Measurements from ENCODE around the gene VTN.

VTN gene

DNA sequence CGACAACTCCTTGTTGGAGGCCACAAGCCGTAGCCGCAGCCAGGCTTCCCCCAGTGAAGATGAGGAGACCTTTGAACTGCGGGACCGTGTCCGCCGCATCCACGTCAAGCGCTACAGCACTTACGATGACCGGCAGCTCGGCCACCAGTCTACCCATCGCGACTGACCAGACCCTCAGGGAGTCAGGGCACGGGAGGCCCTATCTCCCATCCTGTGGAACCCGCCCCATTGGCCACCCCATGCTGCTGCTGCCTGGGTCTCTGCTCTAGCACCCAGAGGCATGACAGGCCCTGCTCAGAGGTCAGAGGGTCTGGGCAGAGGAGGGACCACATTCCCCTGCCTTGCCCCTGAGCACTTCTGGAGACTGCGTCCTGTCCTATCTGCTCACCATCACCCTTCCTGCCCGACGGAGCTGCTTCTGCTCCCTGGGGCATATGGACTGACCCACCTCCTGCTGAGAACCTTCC lies 25.6 kb downstream of the VTN start:
- ChIA-PET POLR2A (no interaction called here), CTCF (interaction anchor here (0.9 to 2.5 kb wide), 2 partner anchors 8 to 13 kb away, joined by 3 to 8 read pairs; partner anchors contain the start of gene POLDIP2)
- TF ChIP-seq, protein P1, sequence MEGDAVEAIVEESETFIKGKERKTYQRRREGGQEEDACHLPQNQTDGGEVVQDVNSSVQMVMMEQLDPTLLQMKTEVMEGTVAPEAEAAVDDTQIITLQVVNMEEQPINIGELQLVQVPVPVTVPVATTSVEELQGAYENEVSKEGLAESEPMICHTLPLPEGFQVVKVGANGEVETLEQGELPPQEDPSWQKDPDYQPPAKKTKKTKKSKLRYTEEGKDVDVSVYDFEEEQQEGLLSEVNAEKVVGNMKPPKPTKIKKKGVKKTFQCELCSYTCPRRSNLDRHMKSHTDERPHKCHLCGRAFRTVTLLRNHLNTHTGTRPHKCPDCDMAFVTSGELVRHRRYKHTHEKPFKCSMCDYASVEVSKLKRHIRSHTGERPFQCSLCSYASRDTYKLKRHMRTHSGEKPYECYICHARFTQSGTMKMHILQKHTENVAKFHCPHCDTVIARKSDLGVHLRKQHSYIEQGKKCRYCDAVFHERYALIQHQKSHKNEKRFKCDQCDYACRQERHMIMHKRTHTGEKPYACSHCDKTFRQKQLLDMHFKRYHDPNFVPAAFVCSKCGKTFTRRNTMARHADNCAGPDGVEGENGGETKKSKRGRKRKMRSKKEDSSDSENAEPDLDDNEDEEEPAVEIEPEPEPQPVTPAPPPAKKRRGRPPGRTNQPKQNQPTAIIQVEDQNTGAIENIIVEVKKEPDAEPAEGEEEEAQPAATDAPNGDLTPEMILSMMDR (IDR thresholded peaks at IDR 0.05; ENCODE audit: control extremely low read depth, extremely low read depth, low read depth, missing control alignments): no peak
- DNase-seq (ENCODE audit: extremely low spot score): no peak

DNA sequence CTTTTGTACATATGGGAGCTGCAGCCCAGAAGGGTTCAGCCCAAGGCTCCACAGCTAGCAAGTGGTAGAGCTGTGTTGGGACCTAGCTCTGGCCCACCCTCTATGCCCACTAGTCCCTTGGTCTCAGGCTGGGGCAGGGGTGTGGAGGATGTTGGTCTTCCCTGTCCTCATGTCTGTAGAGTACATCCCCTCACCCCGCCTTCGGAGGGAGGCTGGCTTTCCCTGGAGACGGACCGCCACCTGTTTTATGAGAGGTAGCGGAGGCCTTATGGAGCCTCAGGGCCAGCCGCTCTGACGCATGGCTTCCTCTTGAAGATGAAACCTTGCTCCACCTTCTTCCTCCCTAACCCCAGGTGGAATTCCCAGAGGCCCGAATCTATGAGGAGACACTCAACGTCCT lies 26.1 kb downstream of the VTN start:
- POLR2A ChIA-PET: no interaction called here
- TF ChIP-seq, protein P1 (IDR thresholded peaks at IDR 0.05; ENCODE audit: control extremely low read depth, extremely low read depth, low read depth, missing control alignments): no peak
- CTCF ChIA-PET: interaction anchor here (2.5 kb wide), 1 partner anchor 13 kb away, joined by 8 read pairs; the partner anchor contains the start of gene POLDIP2

DNA sequence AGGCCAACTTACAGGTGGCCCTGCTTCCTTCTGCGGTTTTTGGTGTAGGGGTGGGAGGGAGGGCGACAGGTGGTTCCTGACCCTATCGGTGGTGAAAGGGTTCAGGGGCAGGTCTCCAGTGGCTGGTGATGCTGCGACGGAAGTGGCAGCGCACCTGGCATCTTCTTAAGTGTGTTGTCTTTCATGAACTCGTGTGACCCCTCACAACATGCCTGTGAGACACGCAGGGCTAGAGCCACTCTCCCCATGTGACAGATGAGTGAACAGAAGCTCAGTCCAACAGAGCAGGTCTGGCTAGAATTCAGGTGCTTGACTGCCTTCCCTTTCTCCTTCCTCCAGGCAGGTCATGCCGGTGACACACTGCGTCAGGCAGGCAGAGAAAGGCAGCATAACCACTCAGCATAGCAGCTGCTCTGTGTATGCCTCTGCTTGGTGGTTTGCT lies 26.6 kb downstream of the VTN start:
- DNase-seq (ENCODE audit: extremely low spot score): no peak
- TF ChIP-seq, protein P1 (IDR thresholded peaks at IDR 0.05; ENCODE audit: control extremely low read depth, extremely low read depth, low read depth, missing control alignments): no peak
- CTCF ChIA-PET: interaction anchor here (2.5 kb wide), 1 partner anchor 14 kb away, joined by 8 read pairs; the partner anchor contains the start of gene POLDIP2
- POLR2A ChIA-PET: no interaction called here

More for the DNA sequence above, 26.1 kb downstream of the VTN start:
- DNase-seq (ENCODE audit: extremely low spot score): no peak

DNA sequence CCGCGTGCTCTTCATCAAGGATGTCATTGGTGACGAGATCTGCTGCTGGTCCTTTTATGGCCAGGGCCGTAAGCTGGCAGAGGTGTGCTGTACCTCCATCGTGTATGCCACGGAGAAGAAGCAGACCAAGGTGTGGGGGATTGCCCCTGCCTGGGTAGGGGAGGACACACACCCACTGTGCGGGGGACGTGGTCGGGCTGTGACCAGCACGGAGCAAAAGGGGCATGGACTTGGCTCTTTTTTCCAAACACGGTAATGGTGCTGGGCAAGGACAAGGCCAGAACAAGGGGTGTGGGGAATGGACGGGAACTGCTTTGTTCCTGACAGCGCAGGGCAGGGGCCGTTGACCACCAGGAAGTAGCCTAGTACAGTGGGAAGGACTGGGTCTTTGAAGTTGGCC lies 27.8 kb downstream of the VTN start:
- ChIA-PET POLR2A (no interaction called here), CTCF (interaction anchor here (1.1 to 1.2 kb wide), 2 partner anchors 11 to 16 kb away, joined by 3 read pairs; no protein-coding TSS in a partner anchor)
- no peak for DNase-seq (ENCODE audit: extremely low spot score)
- TF ChIP-seq, protein P1 (IDR thresholded peaks at IDR 0.05; ENCODE audit: control extremely low read depth, extremely low read depth, low read depth, missing control alignments): no peak

DNA sequence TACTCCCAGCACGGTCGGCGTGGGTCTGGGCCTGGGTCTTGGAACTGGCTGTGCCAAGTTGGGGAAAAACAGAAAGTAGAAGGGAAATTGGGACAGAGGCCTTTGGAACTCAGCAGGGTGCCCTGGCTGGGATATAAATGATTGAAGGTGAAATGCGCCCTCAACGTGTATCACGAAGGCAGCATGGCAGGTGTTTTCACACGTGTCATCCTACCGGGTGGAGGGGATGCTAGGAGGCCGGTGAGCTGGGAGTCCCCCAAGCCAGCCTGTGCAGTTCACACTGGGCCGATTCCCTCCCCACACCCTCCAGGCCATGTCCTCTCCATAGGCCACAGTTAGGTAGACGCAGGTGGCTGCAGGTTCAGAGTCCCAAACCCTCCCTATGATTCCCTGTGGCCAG lies 28.6 kb downstream of the VTN start:
- POLR2A ChIA-PET: no interaction called here
- CTCF ChIA-PET: interaction anchor here (1.1 to 1.2 kb wide), 2 partner anchors 12 to 17 kb away, joined by 3 read pairs; no protein-coding TSS in a partner anchor
- DNase-seq (ENCODE audit: extremely low spot score): no peak
- TF ChIP-seq, protein P1 (IDR thresholded peaks at IDR 0.05; ENCODE audit: control extremely low read depth, extremely low read depth, low read depth, missing control alignments): no peak

DNA sequence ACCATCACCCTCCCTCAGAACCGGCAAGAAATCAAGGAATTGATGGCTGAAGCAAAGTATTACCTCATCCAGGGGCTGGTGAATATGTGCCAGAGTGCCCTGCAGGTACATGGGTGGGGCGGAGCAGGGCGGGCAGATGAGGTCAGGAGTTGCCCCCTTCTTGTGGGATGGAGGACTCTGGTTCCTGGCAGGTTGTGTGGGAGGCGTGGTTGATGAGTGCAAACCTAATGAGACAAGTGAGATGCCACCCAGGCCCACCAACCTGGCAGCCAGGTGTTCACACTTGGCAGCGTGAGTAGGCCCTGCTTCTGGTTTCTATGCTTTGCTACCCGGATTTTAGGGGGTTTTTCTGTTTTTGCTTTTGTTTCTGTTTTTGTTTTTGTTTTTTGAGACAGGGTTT lies 29.7 kb downstream of the VTN start:
- ChIA-PET POLR2A (no interaction called here), CTCF (no interaction called here)
- TF ChIP-seq, protein P1 (IDR thresholded peaks at IDR 0.05; ENCODE audit: control extremely low read depth, extremely low read depth, low read depth, missing control alignments): no peak
- DNase-seq (ENCODE audit: extremely low spot score): no peak

Measured in GM10248 (cell line).